Parathyroid adenoma (tissue), 2 donors: ENCODE measurements around the gene SDCBP2.
A peak's percentile ranks its signal among the peaks of the same experiment; 100 is the strongest.

Source experiments
- H2AFZ ChIP-seq: fragments of 300-600 bp; sonication (generic); one replicate; pipeline ENCODE4 v1.7.0; 2017; ENCODE audit warnings: antibody characterized with exemption, mild to moderate bottlenecking
- H3K27ac ChIP-seq: fragments of 300-600 bp; sonication (generic); one replicate; pipeline ENCODE4 v1.7.0; 2017
- H3K27me3 ChIP-seq: fragments of 300-600 bp; sonication (generic); one replicate; pipeline ENCODE4 v1.7.0; 2017; ENCODE audit warnings: low read length; ENCODE audit not compliant: control insufficient read depth, insufficient read depth
- H3K36me3 ChIP-seq: fragments of 300-600 bp; sonication (generic); one replicate; pipeline ENCODE4 v1.7.0; 2017; ENCODE audit warnings: low read length; ENCODE audit not compliant: control insufficient read depth, insufficient read depth
- H3K4me1 ChIP-seq: fragments of 300-600 bp; sonication (generic); one replicate; pipeline ENCODE4 v1.7.0; 2017; ENCODE audit warnings: control low read depth
- H3K4me2 ChIP-seq: fragments of 300-600 bp; sonication (generic); one replicate; pipeline ENCODE4 v1.7.0; 2017; ENCODE audit warnings: low read length
- H3K4me3 ChIP-seq: fragments of 300-600 bp; sonication (generic); one replicate; pipeline ENCODE4 v1.7.0; 2017; ENCODE audit warnings: low read depth, low read length
- H3K79me2 ChIP-seq: fragments of 300-600 bp; sonication (generic); one replicate; pipeline ENCODE4 v1.7.0; 2017; ENCODE audit warnings: control low read depth
- H3K9ac ChIP-seq: fragments of 300-600 bp; sonication (generic); one replicate; pipeline ENCODE4 v1.7.0; 2017; ENCODE audit warnings: mild to moderate bottlenecking
- H3K9me3 ChIP-seq: fragments of 300-600 bp; sonication (generic); one replicate; pipeline ENCODE4 v1.7.0; 2017; ENCODE audit warnings: low read length; ENCODE audit not compliant: control insufficient read depth
- TF ChIP-seq, protein P1 (sequence below): fragments of 300-600 bp; sonication (generic); IDR thresholded peaks from one replicate; pipeline ENCODE4 v1.7.0; 2017; ENCODE audit warnings: antibody characterized with exemption, mild to moderate bottlenecking
- donor health status: primary hyperparathyroidism.

Gene SDCBP2

DNA sequence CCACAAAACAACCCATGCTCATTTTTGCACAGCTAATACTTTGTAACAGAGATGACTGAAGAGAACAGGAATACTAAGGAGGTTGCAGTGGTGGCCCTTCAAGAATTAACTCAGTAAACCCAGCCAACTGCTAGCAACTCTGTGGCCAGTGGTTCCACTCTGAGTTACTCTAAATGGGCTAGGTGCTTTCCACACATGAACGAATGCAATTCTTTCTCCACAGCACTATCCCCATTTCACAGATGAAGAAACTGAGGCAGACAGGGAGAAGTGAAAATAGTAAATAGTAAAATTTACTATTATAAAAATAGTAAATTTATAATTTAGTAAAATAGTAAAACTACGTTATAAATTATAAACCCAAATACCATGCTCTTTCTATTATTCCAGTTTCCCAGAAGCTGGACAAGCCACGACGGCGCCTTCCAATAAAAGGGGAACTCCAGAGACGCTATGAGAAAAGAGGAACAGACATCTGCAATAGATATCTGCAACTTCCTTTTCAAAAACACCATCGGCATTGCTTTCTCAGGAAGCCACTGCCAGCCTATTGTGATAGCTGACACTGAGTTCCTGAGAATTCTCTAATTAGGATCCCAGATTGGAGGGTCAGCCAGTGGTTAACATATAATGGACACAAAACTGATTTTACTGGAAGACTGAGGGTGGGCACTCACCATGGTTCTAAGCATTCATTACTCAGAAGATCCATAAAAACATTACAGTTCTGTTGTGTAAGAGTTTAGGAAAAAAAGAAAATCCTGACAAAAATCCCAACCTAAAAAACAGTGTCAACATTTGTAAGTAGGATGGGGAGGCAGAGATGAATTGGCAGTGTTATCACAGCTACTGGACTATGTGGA, 47.7 kb upstream of the SDCBP2 start:
- H3K9ac ChIP-seq: no peak overlapping the region
- no peaks in the 10 kb centered on the region for H3K9me3 ChIP-seq
- H3K36me3 ChIP-seq: no peaks in the 10 kb centered on the region
- H3K4me1 ChIP-seq: peaks cover 13% of the 10 kb centered on the region
- H3K4me3 ChIP-seq: no peak overlapping the region
- peak overlapping the region; percentile 34 for H3K27ac ChIP-seq
- H3K27me3 ChIP-seq: no peaks in the 10 kb centered on the region
- H3K4me2 ChIP-seq: no peak overlapping the region
- peaks cover 13% of the 10 kb centered on the region for H3K79me2 ChIP-seq
- H2AFZ ChIP-seq: no peak overlapping the region
- TF ChIP-seq, protein P1, sequence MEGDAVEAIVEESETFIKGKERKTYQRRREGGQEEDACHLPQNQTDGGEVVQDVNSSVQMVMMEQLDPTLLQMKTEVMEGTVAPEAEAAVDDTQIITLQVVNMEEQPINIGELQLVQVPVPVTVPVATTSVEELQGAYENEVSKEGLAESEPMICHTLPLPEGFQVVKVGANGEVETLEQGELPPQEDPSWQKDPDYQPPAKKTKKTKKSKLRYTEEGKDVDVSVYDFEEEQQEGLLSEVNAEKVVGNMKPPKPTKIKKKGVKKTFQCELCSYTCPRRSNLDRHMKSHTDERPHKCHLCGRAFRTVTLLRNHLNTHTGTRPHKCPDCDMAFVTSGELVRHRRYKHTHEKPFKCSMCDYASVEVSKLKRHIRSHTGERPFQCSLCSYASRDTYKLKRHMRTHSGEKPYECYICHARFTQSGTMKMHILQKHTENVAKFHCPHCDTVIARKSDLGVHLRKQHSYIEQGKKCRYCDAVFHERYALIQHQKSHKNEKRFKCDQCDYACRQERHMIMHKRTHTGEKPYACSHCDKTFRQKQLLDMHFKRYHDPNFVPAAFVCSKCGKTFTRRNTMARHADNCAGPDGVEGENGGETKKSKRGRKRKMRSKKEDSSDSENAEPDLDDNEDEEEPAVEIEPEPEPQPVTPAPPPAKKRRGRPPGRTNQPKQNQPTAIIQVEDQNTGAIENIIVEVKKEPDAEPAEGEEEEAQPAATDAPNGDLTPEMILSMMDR: no peak

DNA sequence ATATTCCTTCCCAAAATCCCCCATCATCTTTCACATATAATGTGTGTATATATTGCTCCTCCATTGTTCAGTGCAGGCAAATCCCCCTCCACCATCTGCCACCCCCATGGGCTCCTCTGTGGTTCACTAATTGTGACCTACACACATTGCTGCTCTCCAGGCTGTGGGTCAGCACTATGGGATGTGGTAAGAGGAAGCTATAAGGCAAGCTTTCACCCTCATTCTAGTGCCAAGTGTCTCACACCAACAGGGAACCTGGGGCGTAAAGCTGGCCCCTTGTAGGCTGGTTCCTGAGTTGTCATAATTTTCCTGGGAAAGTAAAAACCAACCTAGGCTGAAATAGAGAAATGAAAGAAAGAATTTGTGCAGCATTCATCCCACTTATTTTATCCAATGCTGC, 47.1 kb upstream of the SDCBP2 start:
- H3K4me1 ChIP-seq: peaks cover 10% of the 10 kb centered on the region
- H3K27ac ChIP-seq: peak overlapping the region; percentile 34
- H2AFZ ChIP-seq: no peak overlapping the region

DNA sequence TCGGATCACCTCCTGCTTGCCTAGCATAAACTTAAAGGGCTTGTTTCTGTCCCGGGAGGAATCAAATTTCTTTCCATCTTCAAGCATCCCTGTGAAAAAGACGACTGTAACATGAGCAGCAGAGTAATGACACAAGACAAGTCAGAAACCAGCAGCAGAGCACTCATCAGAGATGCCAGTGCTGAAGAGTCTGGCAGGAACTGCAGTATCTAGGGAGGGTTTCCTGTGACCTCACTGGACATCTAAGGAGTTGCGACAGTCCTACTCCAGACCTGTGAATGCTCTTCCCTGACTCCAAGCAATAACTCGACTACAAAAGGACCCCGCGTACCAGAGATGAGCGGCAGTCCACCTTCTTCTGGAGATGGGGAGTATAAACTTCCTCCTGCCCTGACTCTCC, 46.6 kb upstream of the SDCBP2 start:
- Histone ChIP-seq H3K4me3 (no peak overlapping the region), H3K27ac (peak overlapping the region; percentile 34), H3K9ac (no peak overlapping the region)

More for the DNA sequence above, 47.1 kb upstream of the SDCBP2 start:
- Histone ChIP-seq H3K79me2 (peaks cover 16% of the 10 kb centered on the region), H3K9me3 (no peaks in the 10 kb centered on the region), H3K36me3 (no peaks in the 10 kb centered on the region), H3K9ac (no peak overlapping the region), H3K27me3 (no peaks in the 10 kb centered on the region), H3K4me3 (no peak overlapping the region), H3K4me2 (no peak overlapping the region)
- TF ChIP-seq, protein P1: no peak

DNA sequence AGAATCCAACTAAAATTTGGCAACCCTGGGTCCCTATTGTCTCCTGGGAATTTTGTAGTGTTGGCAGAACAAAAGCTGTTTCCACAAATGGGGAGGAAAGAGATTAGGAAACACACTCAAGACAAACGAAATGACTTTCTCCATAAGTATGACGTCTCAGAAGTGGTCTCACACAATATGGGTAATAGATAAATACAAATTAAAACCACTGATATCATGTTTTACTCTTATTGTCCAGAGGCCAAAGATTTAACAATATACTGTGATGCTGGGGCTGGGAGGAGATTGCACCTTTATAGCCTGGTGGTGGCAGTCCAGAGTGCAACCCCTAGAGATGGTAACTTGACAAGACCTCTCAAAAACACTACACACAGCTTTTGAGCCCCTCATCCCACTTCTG, 45.3 kb upstream of the SDCBP2 start:
- no peak overlapping the region for H3K4me2 ChIP-seq
- peaks cover 10% of the 10 kb centered on the region for H3K79me2 ChIP-seq

More for the DNA sequence above, 46.6 kb upstream of the SDCBP2 start:
- Histone ChIP-seq H3K79me2 (peaks cover 16% of the 10 kb centered on the region), H3K4me1 (peaks cover 10% of the 10 kb centered on the region), H3K36me3 (no peaks in the 10 kb centered on the region), H2AFZ (no peak overlapping the region), H3K4me2 (no peak overlapping the region), H3K27me3 (no peaks in the 10 kb centered on the region), H3K9me3 (no peaks in the 10 kb centered on the region)
- TF ChIP-seq, protein P1: no peak

More for the DNA sequence above, 45.3 kb upstream of the SDCBP2 start:
- Histone ChIP-seq H3K9me3 (no peaks in the 10 kb centered on the region), H3K9ac (no peak overlapping the region), H3K4me3 (no peak overlapping the region), H3K36me3 (no peaks in the 10 kb centered on the region), H3K27ac (no peak overlapping the region), H3K27me3 (no peaks in the 10 kb centered on the region), H3K4me1 (peaks cover 10% of the 10 kb centered on the region), H2AFZ (no peak overlapping the region)
- TF ChIP-seq, protein P1: no peak
